GM18868 (cell line): ENCODE measurements around the gene TREX2.
"Not testable (repeated sequence)": the region's sequence is repeated elsewhere in the genome, so short reads cannot be mapped to it uniquely, and the experiment has no call there.

Source experiments
- ATAC-seq: cut with Tn5 transposase; IDR thresholded peaks from one replicate; pipeline ENCODE4 v1.9.1; 2021; ENCODE audit warnings: mild to moderate bottlenecking, moderate library complexity; ENCODE audit not compliant: unreplicated experiment

The TREX2 gene

DNA sequence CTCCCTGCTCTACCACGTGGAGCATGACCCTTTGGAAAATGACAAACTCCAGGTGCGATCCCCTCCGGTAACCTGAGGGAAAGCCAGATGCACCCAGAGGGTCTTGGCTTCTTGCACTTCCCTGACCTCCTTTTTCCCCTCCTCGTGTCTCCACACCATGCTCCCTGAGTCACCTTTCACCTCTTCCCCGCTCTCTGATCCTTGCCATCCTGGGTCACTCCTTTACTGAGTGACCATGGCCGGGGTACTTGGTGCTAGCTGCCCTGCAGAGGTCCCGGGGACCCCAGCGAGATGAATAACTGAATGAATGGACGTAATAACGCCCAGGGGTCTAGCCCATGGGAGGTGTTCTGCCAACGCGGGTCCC is 35.0 kb downstream of the TREX2 start:
- no peak for ATAC-seq

DNA sequence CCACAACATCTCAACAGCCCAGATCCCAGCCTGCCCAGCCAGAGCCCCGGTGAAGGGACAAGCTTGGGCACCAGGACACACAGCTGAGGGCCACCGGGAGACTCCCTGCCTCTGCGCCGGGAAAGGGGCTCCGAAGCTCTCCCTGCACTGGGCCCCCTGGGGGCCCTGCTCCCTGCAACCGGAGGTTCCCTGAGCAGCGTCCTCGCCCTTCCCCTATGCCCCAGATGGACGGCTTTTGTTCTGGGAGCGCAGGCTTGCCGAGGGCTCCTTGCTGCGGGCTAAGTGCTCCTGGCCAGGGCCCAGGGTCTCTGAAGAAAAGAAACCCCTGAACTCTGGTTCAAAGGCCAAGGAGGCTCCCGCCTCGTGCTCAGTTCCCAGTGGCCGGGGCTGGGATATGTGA is 35.5 kb downstream of the TREX2 start:
- no peak for ATAC-seq

DNA sequence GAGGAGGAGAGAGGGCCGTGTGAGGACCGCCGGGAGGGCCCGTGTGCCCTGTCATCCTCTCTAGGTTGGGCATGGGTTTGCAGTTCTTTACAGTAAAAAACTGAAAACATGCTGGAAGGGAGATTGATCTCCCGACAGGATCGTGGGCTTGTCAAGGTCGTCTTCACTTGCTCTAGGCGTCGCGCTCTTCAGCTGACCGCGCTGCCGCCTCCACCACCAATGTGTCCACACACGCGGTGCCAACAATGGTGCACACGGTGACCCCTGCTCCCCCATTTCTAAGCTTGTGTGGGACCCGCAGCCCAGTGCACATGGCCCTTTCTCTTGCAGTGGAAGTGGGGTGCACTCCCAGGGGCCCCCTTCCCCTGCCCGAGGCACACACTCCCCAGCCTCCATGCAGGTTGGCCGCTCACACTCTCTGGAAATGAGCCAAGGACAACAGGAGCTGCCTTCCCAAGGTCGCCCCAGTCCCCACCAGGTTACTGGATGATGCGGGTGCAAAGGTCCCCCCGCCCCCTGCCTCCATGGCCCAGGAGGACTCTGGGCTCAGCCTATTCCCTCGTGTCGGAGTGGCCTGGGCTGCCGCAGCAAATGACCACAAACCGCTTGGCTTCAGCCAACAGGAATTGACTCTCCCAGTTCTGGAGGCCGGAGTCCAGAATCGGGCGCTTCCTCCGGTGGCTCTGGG is 36.3 kb downstream of the TREX2 start:
- no peak for ATAC-seq

GRCh38 chrX:153408871-153409351 is 36.9 kb downstream of the TREX2 start:
- no peak for ATAC-seq

- ATAC-seq = no peak
Measured at GRCh38 chrX:153408221-153408721, 37.6 kb downstream of the TREX2 start.

- ATAC-seq = no peak
Measured at GRCh38 chrX:153407736-153408135, 38.1 kb downstream of the TREX2 start.

GRCh38 chrX:153406903-153407302 is 39.0 kb downstream of the TREX2 start:
- no peak for ATAC-seq

GRCh38 chrX:153406011-153406410 is 39.8 kb downstream of the TREX2 start:
- ATAC-seq = no peak

- ATAC-seq = no peak
Measured at GRCh38 chrX:153405426-153405825, 40.4 kb downstream of the TREX2 start.

DNA sequence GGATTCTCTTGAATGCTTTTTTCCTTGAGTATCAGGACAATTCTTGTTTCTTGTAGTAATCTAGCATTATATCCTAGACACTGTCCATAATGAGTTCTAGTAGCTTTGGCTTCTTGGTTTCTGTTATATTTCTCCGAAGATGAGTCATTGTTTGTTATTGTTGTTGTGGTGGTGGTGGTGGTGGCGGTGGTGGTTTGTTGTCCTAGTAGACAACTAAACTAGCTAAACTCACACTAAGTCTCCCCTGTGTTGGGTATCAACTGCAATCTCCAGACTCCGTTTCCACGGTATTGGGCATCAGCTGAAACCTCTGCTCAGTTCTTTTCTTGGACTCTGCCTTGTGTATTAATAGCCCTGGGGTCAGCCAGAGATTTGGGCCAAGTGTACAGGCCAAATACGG is 41.5 kb downstream of the TREX2 start:
- not testable (repeated sequence) for ATAC-seq

GRCh38 chrX:153401133-153401764 is 44.6 kb downstream of the TREX2 start, which contains the start of gene PNMA6E:
TSS of gene PNMA6E (minus strand) at chrX:153401350. CDS start at chrX:153398849, 2,501 bp downstream.
- no peak for ATAC-seq

DNA sequence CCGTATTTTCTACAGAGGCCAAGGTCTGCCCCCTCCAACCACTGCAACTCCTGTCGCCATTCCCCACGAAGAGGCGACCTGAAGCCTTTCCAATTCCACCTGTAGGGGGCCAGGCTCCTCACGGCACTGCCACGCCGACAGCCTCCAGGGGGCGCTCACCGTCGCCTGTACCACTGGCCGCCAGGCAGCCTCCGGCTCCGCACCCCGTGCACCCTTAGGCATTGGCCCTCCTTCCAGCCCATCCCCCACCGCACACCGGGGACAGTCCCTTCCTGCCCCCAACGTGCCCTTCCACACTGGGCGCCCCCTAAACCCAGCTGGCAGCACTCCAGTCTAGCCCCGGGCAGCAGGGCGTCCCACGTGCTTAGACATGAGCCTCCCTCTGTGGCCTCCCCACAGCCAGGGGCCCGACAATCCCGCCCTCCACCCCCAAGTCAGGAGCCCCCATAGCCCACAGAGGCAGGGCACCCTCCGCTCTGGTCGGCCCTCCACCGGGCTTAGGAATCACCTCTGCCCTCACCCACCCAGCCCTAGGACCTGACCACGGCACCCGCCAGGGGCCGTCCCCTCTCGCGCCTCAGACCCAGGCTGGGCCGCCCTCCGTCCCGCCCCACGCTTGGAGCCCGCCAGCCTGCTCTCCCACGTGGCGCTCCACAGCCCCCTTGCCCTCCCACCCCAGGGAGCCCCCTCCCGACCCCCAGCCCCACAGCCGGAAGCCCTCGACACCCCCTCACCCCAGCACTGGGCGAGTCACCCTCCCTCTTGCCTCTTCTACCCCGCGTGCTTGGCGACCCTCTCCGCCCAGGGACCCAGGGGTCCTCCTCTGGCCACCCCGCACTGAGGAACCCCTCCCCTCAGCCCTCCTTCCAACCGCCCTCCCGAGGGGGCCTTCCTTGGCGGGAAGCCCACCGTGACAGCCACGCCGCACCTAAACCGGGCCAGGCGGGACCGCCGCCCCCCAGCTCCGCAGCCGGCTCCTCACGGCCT is 45.4 kb downstream of the TREX2 start:
- no peak for ATAC-seq

DNA sequence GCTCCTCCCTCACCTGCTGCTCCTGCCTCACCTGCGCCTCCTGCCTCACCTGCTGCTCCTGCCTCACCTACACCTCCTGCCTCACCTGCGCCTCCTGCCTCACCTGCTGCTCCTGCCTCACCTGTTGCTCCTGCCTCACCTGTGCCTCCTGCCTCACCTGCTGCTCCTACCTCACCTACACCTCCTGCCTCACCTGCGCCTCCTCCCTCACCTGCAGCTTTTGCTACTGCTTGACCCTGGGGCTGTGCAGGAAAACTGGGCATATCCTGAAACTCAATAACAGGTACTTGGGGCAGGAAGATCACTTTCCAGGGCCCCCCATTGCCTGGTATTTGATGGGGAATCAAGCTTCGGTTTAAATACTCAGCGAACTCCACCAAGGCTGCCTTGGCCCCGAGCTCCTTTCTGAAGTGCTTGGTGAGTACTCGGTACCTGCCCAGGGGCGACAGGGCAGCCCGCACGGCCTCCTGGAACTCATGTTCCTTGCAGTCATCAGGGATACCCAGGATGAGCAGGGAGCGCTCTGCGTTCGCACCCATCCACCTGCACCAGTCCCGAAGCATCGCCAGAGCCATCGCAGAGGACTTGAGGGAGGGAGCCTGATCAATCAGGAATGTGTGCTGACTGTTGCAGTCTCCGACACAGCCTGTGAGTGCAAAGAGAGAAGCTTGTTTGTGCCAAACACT is 47.4 kb downstream of the TREX2 start:
- ATAC-seq = no peak

DNA sequence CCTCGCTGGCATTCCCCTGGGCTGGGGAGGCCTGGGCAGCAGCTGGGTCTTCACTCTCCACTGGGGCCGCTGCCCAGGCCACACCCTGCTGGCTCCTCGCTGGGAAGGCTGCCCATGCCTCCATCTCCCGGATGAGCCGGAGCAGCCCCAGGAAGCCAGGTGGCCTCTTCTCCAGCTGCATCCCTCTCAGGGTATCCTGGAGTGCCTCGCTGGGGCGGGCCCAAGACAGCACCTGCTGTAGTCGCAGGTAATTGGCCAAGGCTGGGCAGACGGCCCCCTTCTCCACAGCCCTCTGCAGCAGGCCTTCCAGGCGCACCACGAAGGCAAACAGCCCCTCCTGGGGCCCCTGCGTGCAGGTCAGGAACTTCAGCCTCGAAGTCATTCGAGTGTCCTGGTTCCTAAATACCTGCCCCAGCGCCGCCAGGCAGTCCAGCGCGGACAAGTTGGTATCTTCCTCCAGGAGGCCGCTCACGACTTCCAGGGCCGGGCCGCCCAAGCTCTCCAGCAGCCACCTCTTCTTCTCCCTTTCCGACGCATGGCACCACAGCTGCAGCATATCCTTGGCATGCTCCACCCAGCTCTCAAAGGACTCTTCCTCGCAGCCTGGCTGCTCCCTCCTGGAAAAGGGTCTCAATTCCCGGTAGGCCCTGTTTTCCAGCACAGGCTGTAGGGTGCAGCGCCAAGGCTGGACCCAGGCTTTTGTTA is 48.4 kb downstream of the TREX2 start:
- no peak for ATAC-seq

DNA sequence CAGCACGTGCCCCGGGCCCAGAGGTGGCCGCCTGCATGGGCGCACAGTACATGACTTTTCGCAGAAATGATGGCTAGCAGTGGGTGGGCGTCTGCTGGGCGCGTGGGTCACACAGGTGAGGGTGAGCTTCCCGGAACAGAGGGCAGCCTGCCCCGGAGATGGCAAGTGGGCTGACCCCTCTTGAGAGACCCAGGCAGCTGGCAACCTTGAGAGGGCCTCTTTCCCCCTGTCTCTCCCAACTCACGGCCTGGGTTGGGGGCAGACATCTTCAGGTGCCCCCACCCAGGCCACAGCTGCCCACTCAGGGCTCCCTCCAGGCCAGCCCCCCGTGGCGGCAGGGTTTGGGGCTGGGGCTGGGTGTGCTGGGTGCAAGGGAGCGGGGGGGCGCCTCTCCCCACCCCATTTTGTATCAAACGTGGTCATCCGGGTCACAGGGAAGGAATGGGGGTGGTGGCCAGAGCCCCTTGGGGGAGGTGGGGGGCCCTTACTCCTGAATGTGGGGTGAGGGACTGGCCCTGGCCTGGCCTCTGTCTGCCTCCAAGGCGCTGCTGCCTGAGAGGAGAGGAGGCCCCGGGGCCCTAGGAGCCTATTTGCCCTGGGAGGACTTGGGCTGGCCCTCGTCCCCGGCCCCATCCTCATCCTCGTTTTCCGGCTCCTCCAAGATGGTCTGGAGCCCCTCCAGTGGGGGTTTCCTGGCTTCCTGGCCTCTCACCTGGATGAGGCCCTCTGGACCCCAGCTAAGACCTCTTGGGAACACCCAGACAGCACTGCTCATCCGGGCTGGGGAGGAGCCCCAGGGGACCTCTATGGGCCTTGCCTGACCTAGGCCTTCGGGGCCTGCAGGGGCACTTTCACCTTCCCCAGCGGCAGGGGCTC is 49.3 kb downstream of the TREX2 start:
- no peak for ATAC-seq

- ATAC-seq = no peak
Measured at GRCh38 chrX:153395613-153396319, 50.1 kb downstream of the TREX2 start.

DNA sequence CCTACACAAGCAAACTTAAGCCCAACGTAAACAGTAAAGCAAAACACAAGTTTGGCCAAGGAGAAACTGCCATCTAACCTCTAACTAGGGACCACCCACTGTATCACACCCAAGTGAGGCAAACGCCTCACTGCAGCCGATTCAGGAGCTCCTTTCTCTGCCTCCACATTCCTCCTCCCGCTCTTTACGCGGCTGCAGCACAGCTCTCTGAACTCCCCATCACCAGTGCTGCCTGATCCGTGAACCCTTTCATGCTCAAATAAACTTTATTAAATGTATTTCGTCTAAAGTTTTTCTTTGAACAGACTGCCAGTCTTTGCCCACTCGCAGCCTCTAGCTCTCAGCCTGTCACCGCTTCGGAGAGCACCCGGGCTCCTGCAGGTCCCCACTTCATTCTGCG is 51.2 kb downstream of the TREX2 start:
- ATAC-seq = no peak
